Pulmonary artery endothelial cell (primary cell): ENCODE measurements around the gene HOXD8. TPM values are rescaled to one million over a fixed set of nuclear protein-coding genes. Genes with fewer than 3 reads are reported as not detected.

Source experiments
- DNase-seq: peaks from one replicate; pipeline ENCODE4 v3.0.0-alpha.2; 2011; ENCODE audit warnings: low read depth, low spot score
- total RNA-seq: library from RNA; depleted of rRNA; stranded (reverse); fragments of >200 nt; gene quantifications from 2 replicates; pipeline ENCODE4 v1.2.3, GENCODE V29; 2014

HOXD8 gene
- total RNA-seq, result not detected in 2 replicates

DNA sequence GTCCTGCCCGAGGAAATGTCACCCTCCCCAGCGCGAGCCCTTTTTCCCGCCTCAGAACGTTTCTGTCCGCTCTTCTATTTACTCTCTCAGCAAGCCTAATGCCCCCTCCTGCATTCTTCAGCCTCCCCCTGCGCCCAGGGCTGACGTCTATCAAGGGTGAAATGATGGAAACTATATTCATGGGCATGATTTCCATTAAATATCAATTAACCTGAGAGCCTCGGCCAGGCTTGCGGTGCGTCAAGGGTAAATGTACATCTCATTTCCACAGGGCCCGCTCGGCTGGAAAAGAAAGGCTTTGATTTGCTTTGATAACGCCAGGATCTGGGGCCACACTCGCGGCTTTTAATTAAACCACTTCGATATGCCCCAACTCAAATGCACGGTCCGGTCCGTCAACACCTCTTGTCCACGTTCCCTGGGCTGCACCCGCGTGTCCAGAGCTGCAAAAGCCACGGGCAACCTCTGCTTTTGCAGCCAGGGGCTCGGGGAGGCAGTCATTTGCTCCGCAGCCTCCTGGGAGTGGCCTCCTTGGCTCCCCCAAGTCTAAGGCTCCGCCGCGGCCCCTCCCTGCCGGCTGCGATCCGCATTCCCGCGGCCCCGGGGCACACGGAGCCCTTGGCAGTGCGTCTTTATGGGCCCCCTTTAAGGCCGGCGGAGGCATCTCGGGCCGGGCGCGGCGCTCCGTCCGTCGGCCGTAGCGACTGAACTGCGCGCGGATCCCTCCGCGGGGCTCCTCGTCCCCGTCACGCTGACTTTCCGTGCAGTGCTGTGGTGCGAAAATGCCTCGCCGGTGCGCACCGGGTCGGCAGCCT lies at the start of gene HOXD8:
TSS of gene HOXD8 (plus strand) at position 724 of the 815 bp plus-strand sequence. CDS start 662 bp downstream, outside the sequence.
- DNase-seq, result no peak

DNA sequence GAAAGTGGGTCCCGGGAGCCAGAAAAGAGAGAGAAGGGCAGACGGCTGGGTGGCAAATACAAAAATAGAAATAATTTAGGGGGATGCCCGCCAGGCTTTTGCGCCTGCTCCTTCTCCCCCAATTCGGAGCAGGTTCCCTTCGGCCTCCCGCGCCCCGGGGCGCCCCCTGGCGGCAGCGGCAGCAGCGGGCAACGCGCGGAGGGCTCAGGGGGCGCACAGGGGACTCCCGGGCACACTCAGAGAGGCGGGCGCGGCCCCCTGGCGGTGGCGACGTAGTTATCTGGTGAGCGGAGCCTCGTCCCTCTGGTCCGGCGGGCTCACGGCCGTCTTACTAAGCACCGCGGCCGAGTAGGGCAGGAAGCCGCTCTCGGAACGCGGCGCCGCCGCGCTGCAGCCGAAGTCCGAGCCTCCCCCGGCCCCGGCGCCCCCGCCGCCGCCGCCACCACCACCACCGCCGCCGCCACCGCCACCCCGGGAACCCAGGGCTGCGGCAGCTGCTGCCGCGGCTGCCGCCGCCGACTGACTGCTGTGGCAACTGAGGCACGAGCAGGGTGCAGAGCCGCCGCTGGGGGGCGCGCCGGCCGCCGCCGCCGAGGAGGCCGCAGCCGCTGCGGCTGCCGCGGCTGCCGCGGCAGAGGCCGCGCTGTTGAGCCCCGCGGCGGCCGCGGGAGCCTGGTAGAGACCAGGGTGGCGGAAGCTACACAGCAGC lies 49.5 kb upstream of the HOXD8 start:
- no peak for DNase-seq

DNA sequence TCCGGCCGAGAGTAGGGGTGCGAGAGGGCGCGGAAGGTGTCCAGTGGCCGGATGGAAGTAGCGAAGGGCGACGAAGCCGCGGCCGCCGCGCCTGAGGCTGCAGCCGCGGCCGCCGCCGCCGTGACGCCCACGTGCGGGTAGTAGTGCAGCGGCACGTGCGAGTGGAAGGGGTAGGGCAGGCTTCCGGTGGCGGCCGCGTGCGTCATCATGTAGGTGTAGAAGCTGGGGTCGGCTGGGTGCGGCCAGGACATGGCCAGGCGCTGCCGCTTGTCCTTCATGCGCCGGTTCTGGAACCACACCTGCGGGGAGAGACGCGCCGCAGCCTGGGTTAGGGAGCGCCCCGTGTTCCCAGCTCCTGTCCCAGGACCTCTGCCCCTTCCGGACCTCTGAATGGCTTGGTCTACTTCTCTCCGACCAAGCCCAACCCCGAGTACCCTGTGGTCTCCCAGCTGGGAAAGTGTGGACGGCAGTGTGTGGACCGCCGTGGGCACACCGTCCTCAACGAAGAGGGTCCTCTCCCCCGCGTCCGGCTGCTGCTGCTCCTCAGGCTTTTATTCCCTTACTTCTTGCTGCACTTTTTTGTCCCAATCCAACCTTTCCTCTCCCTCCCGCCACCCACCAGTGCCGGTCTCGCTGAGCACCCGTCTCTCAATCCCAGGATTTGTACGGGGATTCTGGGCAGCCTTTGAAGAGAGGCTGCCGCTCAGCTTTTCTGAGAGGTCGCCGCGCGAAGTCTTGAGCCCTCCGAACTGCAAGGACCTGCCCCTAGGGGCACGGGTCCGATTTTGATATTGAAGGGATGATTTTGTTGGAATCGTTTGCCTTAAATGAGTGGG lies 48.7 kb upstream of the HOXD8 start:
- no peak for DNase-seq

DNA sequence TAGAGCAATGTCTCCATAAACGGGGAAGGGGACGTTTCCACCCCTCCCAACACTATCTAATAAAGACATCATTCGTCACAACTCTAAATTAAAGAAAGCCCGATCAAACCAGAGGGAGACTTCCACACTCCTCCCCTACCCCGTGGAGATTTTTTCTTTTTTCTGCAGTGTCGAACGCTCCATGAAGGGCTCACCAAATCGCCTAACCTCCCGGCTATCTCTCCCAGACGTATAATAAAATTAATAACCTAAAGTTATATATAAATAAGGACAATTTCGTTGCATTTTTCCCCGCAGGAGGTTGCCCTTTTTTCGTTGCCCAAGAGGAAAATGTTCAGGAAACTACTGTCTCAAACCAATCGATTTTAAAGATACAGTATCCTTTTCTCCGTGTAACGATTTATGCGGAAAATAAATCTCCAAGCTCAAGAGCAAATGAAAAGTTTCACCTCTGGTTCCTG lies 48.1 kb upstream of the HOXD8 start:
- no peak for DNase-seq

DNA sequence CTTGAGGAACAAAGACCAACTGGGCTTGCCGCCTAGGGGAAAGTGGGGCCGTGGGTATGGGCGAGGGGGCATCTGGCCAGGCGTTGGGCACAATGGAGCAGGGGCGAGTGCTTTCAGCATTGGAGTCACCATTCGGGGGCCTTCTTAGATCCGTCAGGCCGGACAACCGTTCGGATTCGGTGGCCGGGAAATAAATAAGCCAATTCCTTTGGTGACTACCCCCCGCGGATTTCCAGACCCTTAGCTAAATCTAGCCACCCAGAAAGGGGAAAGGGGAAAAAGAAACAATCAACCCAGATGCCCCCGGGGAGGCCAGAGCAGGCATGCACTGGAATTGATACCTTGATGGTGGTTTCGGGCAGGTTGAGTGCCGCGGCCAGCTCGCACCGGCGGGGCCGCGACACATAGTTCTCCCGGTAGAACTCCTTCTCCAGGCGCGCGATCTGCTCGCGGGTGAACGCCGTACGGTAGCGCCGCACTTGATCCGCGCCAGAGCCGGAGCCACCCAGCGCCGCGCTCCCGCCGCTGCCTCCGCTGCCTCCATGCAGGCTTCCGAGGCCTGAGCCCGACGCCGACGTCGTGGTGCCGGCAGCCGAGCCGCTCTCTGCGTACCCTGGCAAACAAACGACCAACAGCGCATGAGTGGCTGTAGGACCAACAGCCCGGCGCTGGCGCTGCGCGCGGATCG lies 47.5 kb upstream of the HOXD8 start:
- DNase-seq, result no peak

DNA sequence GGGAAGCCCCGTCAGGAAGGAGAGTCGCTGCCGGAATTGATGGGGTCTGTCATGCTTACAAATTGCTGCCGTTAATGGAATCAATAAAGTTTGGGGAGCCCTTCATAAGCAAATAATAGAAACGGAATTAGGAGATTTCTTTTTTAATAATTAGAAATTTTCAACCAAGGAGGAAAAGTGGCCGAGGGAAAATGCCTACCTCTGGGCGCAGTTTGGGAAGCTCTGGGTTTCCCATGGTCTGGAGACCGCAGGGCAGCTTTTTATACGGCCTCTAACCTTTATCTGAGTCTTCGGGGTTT lies 47.0 kb upstream of the HOXD8 start:
- DNase-seq, result no peak

DNA sequence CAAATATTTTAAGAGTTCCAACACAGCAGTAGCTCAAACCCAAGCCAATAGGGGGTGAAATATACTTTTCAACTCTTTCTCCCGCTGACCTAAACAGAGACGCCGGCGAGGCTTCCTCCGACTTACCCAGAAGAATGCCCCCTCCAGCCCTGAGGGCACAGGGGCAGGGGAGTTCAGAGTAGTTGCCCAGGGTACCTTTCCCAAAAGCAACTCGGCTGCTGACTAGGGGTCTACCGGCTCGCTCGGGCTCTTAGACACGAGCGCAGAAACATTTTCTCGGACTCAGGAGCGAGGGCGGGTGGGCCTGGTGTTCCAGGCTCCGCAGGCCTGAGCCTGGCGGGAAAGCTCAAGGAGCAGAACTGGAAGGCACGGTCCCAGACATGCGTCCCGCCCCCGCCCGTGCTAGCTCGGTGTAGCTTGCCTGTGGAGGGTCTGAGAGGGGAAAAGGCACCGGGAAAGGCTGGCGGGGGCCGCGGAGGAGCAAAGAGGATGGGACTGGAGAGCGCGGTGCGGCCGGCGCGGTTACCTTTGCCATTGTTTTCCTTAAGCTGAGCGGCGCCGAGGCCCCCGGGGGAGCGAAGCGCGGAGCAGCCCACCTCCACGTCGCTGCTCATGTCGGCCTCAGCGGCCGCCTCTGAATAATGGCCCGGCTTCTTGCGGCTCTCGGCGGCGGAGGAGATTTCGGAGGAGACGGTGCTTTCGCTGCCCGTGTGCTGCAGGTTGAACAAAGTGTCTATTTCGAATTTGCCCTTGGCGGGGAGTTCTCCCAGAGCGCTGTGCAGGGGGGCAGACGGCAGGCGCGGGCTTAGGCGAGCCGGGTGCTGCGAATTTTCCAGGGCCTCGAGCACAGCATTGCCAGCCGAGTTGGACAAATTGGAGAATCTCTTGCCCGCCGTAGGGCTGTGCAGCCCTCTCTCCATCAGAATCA lies 46.4 kb upstream of the HOXD8 start:
- no peak for DNase-seq

DNA sequence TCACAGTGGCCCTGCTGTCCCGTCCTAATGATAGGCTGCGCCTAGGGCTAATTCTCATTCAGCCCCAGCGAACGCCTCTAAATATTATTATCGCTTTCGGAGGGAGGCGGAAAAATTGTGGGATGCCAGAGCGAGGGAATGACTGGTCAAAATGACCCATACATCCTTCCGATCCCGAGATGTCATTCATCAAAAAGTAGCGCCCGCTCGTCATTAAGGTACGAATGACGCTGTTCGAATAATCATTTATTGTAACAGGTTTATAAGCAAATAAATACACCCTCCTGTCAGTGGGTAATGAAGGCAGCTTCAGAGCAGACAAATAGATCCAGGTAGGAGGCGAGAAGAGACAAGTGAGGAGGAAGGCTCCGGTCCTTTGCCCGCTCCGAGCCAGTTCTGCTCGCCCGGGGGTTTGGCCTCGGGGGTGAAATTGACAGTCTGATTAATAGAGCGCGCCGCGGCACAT lies 45.7 kb upstream of the HOXD8 start, which contains the start of gene EVX2:
TSS of gene EVX2 (minus strand) at position 167 of the 466 bp plus-strand sequence. CDS start 186 bp downstream, outside the sequence.
- DNase-seq, result no peak

DNA sequence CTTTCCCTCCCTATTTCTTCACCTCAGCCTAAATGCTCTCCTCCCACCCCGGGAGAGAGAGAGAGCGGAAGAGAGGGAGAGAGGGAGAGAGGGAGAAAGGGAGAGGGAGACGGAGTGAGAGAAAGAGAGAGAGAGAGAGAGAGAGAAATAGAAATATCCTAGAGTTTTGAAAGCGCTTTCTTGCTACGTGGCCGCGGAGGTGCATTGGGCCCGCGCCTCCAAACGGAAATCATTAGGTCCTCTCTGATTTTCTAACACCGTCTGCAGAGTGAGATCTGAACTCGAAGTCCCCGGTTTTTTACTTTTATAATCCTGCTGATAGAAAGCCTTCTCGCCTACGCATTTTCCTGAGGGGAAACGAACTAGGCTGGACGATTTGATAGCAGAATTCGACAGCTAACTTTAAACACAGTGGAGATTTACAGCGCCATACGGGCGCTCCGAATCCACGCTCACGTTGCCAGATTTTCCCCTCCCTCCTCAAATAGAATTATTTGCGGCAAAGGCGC lies 44.8 kb upstream of the HOXD8 start:
- DNase-seq, result no peak

DNA sequence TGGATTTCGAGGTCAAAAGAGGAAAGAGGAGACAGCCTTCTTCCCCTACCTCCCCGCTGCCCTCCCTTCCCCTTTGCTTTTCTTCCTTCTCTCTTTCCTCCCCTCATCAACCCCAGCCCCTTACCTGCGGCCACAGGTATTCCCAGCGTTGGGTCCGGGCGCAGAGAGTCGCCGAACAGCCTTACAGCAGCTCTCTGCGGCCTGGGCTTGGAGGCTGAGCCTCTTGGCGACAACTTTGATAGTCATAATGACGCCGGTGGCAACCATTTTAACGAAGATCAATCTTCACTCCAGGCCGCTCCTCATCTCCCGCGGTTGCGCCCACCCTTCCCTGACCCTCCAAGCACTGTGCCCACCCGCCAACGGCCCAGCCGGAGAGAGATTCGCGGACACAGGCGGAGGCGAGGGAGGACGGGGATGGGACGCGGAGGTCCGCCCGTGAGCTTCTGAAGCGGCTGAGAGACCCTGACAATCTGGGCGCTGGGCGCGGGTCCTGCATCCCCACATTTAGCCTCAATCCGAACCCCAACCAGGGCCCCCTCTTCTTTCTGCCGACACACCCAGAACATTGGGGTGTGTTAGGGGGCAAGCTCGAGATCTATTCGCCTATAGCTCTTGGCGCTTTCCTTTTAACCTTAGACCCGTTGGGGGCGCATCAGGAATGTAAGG lies 44.3 kb upstream of the HOXD8 start:
- DNase-seq, result no peak

DNA sequence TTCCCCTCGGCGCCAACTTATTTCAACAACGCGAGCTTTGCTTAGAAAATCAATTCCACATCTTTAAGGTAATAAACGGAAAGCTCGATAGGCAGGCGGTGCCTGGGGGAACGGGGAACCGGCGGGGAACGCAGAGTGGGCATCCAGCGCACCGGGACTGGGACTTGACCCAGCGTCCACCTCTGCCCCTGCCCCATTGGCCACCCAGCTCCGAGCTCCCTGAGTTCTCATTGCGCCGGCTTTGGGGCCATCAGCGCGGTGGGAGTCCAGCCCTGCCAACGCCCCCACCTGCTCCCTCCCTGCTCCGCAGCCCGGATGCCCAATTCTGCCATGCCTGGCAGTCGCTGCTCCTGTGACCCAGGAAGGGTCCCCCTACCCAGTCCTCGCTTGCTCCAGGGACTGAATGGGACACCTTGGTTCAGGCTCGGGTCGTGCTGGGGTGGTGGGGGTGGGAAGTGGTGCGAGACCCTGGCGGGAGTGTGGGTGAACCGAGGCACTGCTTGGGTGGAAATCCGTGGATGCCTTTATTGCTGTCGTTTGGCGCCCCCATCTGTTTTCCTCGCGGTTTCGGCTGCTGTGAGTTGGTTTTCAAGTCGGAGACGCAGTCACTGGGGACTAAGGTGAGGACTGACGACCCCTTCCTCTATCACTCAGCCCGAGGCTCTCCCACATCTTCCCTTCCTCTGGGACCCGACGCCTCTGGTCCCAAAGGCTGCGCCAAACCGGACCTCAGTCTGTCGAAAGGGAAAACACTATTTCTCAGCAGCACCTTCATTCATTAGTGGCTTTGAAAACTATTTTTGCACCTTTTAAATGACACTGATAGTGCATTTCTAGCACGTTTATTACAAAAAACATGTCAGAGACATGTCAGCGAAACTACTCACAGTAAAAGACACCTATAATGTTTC lies 43.4 kb upstream of the HOXD8 start:
- DNase-seq, result no peak

DNA sequence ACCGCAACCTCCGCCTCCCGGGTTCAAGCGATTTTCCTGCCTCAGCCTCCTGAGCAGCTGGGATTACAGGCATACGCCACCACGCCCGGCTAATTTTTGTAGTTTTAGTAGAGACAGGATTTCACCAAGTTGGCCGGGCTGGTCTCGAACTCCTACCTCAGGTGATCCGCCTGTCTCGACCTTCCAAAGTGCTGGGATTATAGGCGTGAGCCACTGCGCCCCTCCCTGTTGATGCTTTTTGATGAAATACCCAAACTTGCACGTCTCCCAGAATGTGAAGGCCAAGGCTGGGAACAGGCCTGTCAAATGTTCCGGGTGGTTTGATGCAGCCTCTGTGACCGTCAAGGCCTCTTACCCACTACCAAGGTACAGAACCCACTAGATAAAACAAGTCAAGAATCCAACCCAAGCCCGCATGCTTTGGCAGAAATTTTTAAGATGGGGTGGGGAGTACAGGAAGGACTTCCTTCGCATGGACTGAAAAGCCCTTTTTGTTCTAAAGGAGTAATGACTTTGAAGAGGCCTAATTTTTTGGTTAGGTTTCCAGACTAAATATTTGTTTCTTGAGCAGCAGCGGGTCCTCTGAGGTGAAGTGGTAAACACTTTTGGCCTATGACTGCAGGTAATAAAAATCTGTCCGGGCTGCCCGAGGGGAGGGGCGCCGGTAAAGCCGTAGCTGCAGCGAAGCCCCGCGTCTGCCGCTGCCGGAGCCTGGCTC lies 42.0 kb upstream of the HOXD8 start:
- no peak for DNase-seq

DNA sequence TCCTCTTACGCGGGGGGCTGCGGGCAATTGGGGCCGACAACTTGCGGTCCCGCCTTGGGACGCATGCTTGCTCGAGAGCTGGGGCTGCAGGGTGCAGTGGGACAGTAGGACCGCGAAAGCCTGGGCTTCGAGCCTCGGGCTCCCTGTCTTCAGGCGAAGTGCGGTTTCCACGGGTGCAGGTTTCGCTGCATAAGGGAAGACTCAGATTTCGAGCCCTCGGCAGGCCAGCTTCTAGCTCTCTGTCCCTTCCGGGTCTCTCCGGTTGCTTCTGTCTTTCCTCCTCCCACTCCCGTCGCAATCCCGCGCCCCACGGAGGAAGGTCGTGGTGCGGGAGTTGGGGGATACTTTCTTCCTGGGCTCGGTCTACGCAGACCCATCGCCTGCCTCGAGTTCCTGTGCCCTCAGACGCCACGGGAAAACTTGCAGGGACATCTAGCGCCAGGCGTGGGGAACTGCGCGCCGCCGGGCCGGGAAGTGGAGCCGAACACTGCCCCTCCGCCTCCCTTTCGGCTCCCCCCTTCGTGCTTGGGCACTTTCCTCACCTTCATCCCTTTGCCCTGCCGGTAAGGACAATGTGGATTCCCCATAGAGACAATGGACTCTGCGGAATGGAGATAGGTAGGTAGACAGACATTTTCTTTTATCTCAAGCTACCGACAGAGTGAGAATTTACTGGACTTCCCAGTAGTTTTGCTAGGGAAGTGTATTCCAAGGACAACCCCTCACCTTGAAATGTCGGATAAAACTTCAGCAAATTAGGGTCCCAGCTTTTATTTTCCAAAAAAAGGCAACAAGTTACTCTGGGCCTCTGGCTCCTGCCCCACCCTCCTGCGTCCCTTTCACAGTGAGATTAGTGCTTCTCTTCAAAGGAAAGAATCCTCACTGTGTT lies 41.2 kb upstream of the HOXD8 start:
- DNase-seq, result no peak

DNA sequence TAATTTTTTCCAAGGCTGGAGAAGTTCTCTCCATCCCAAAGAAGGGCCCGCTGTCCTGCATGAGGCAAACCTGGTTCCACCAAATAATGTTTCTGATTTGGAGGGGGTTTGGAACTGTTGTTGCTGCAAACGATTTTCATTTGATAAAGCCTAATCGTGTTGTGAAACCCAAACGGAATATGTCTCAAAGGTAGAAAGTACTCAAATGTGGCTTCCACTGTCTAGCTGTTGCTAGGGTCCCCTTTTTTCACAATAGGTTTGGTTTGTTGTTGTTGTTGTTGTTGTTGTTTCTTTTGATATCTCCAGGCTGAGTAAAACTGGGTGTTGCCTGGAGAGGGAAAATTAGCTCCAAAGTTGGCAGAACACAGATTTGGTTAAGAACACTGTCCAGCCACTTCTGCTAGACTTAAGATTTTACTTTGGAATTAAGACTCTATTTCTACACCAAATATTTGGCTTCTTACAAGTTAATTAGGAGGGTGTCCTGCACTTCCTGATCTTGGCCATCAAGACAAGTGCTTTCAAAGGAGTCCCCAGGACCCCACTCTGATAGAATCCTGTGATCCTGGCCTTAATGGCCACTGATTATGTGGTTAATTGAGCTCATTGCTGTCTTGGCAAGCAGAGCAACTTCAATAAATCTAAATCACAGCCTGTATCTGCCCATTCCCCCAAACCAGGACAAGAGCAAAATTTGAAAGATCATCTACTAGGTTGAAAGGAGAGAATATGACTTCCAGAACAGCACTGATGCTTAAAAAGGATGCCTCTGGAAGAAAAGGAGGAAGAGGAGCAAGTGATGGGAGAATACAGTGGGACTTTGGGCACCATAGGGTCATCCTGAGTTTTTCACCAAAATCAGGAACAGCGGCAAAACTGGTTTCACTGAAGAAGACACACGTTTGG lies 40.3 kb upstream of the HOXD8 start:
- DNase-seq, result no peak

DNA sequence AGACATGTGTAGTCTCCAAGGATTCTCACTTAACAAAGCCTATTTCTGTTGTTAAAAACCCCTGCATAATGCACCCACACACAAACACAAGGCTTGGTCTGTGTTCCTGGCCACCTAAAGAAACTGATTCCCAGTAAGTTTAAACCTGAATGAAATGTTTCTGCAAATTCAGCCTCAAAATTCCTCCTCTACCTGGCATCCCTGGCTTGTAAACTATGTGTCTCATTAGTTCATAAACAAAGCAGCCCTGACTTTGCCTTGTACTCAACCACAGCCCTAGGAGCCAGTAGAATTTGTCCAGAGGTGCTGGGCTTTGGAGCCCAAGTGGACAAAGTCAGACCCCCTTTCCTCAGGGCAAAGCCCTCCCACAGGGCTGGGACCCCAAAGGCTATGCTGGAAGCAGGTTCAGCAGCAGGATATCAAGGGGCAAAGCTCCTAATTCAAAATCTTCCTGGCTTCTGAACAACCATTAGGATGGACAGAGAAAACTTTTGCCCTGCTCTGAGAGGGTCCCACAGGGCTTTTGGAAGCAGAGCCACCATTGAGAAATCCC lies 39.6 kb upstream of the HOXD8 start:
- DNase-seq, result no peak
